ENCODE results near the gene CLCN7. TPM values are rescaled to one million over a fixed set of nuclear protein-coding genes. Genes with fewer than 3 reads are reported as not detected.
A peak's percentile ranks its signal among the peaks of the same experiment; 100 is the strongest.

The CLCN7 gene
- polyA plus RNA-seq, 1 donor, result 93.6 TPM

GRCh38 chr16:1494711-1495110, 19.9 kb upstream of the CLCN7 start:
- DNase-seq, result no peak
- H3K4me1 ChIP-seq (ENCODE audit: control insufficient read depth, insufficient read depth, low read length), result peaks cover 12% of the 10 kb centered on the region
- no peak overlapping the region for H3K27ac ChIP-seq (ENCODE audit: low read length)
- peaks cover 47% of the 10 kb centered on the region for H3K36me3 ChIP-seq (ENCODE audit: control insufficient read depth, insufficient read depth, low read length)
- no CpG with 5 or more reads among the region's 13 CpGs for WGBS (ENCODE audit: insufficient coverage, low lambda C conversion rate)
- H3K27me3 ChIP-seq (ENCODE audit: control insufficient read depth, insufficient read depth, low read length), result no peaks in the 10 kb centered on the region
- no peaks in the 10 kb centered on the region for H3K9me3 ChIP-seq (ENCODE audit: control insufficient read depth, low read depth, low read length)
- no peak overlapping the region for H3K4me3 ChIP-seq (ENCODE audit: low read length)

DNA sequence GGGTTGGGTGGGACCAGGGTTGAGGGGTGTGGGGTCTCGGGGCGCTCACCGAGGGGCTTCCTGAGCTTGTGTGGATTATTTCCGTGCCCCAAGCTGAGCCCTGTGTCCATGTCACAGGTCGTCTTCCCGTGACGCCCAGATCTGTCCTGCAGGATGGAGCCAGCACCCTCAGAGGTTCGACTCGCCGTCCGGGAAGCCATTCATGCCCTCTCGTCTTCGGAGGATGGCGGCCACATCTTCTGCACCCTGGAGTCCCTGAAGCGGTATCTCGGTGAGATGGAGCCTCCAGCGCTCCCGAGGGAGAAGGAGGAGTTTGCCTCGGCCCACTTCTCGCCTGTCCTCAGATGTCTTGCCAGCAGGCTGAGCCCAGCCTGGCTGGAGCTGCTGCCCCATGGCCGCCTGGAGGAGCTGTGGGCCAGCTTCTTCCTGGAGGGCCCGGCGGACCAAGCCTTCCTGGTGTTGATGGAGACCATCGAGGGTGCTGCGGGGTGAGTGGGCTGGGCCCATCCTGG, 19.4 kb upstream of the CLCN7 start:
- H3K9me3 ChIP-seq (ENCODE audit: control insufficient read depth, low read depth, low read length), result no peaks in the 10 kb centered on the region
- peaks cover 42% of the 10 kb centered on the region for H3K36me3 ChIP-seq (ENCODE audit: control insufficient read depth, insufficient read depth, low read length)
- DNase-seq, result no peak
- no CpG with 5 or more reads among the region's 25 CpGs for WGBS (ENCODE audit: insufficient coverage, low lambda C conversion rate)
- H3K4me1 ChIP-seq (ENCODE audit: control insufficient read depth, insufficient read depth, low read length), result peaks cover 12% of the 10 kb centered on the region
- H3K27ac ChIP-seq (ENCODE audit: low read length), result no peak overlapping the region
- peak overlapping the region; percentile 94 for H3K4me3 ChIP-seq (ENCODE audit: low read length)
- no peaks in the 10 kb centered on the region for H3K27me3 ChIP-seq (ENCODE audit: control insufficient read depth, insufficient read depth, low read length)

GRCh38 chr16:1493746-1494094, 18.9 kb upstream of the CLCN7 start:
- no peaks in the 10 kb centered on the region for H3K9me3 ChIP-seq (ENCODE audit: control insufficient read depth, low read depth, low read length)
- peaks cover 12% of the 10 kb centered on the region for H3K4me1 ChIP-seq (ENCODE audit: control insufficient read depth, insufficient read depth, low read length)
- peak overlapping the region; percentile 94 for H3K4me3 ChIP-seq (ENCODE audit: low read length)
- no peak for DNase-seq
- peaks cover 38% of the 10 kb centered on the region for H3K36me3 ChIP-seq (ENCODE audit: control insufficient read depth, insufficient read depth, low read length)
- no peak overlapping the region for H3K27ac ChIP-seq (ENCODE audit: low read length)
- no peaks in the 10 kb centered on the region for H3K27me3 ChIP-seq (ENCODE audit: control insufficient read depth, insufficient read depth, low read length)
- WGBS (ENCODE audit: insufficient coverage, low lambda C conversion rate), result 0% methylated on average over 1 of the region's 30 CpGs

DNA sequence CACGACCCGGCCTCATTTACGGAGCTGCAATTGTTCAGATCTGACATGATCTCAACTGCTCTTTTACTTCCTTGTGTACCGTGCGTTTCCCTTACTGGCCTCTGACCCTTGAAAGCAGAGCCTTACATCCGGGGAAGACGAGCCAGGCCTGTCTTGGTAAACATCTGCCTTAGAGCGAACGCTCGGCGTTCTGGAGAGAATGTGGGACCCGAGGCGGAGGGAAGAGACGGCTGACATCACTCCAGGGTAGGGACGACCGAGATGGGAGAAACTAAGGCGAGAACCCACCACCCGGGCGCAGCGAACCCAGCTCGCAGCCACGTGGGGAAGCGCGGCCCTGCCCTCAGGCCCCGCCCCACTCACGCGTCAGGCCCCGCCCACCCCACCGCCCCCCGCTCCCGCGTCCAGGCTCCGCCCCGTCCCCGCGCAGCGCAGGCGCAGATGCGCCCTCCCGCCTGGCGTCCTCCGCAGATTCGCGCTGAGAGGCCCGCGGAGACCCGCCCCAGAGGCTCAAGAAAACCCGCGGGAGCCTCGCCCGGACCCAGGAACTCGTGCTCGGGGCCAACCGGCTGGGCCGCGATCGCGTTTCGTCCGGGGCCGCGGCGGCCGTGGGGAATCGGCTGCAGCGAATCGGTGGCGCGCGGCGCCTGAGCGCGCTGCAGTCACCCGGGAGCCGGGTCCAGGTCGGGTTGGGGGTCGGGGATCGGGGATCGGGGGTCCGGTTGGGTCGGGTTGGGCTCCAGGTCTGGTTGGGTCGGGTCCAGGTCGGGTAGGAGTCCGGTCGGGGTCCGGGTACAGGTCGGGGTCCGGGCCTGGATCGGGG, 18.3 kb upstream of the CLCN7 start, which contains the start of gene TELO2:
TSS of gene TELO2 (plus strand) at position 438 of the 823 bp plus-strand sequence. CDS start 922 bp downstream, outside the sequence.
- H3K27me3 ChIP-seq (ENCODE audit: control insufficient read depth, insufficient read depth, low read length), result no peaks in the 10 kb centered on the region
- no CpG with 5 or more reads among the region's 89 CpGs for WGBS (ENCODE audit: insufficient coverage, low lambda C conversion rate)
- peaks cover 12% of the 10 kb centered on the region for H3K4me1 ChIP-seq (ENCODE audit: control insufficient read depth, insufficient read depth, low read length)
- DNase-seq, result peak; percentile 70 to 94
- peaks cover 33% of the 10 kb centered on the region for H3K36me3 ChIP-seq (ENCODE audit: control insufficient read depth, insufficient read depth, low read length)
- no peaks in the 10 kb centered on the region for H3K9me3 ChIP-seq (ENCODE audit: control insufficient read depth, low read depth, low read length)
- peak within 1 kb of the TSS; percentile 93 for H3K27ac ChIP-seq (ENCODE audit: low read length)
- H3K4me3 ChIP-seq (ENCODE audit: low read length), result peak within 1 kb of the TSS; percentile 94

GRCh38 chr16:1492082-1492922, 17.5 kb upstream of the CLCN7 start:
- H3K4me3 ChIP-seq (ENCODE audit: low read length), result peak overlapping the region; percentile 94
- H3K4me1 ChIP-seq (ENCODE audit: control insufficient read depth, insufficient read depth, low read length), result peaks cover 12% of the 10 kb centered on the region
- WGBS (ENCODE audit: insufficient coverage, low lambda C conversion rate), result no CpG with 5 or more reads among the region's 23 CpGs
- H3K27me3 ChIP-seq (ENCODE audit: control insufficient read depth, insufficient read depth, low read length), result no peaks in the 10 kb centered on the region
- H3K36me3 ChIP-seq (ENCODE audit: control insufficient read depth, insufficient read depth, low read length), result peaks cover 28% of the 10 kb centered on the region
- no peaks in the 10 kb centered on the region for H3K9me3 ChIP-seq (ENCODE audit: control insufficient read depth, low read depth, low read length)
- DNase-seq, result no peak
- H3K27ac ChIP-seq (ENCODE audit: low read length), result peak overlapping the region; percentile 93

GRCh38 chr16:1491327-1491726, 16.5 kb upstream of the CLCN7 start:
- Histone ChIP-seq H3K4me3 (ENCODE audit: low read length) (no peak overlapping the region), H3K9me3 (ENCODE audit: control insufficient read depth, low read depth, low read length) (no peaks in the 10 kb centered on the region), H3K4me1 (ENCODE audit: control insufficient read depth, insufficient read depth, low read length) (peaks cover 12% of the 10 kb centered on the region), H3K27ac (ENCODE audit: low read length) (no peak overlapping the region), H3K36me3 (ENCODE audit: control insufficient read depth, insufficient read depth, low read length) (peaks cover 18% of the 10 kb centered on the region), H3K27me3 (ENCODE audit: control insufficient read depth, insufficient read depth, low read length) (no peaks in the 10 kb centered on the region)
- 90% methylated on average over 2 of the region's 12 CpGs for WGBS (ENCODE audit: insufficient coverage, low lambda C conversion rate)
- DNase-seq, result no peak

GRCh38 chr16:1489077-1489476, 14.2 kb upstream of the CLCN7 start:
- Histone ChIP-seq H3K36me3 (ENCODE audit: control insufficient read depth, insufficient read depth, low read length) (no peaks in the 10 kb centered on the region), H3K4me1 (ENCODE audit: control insufficient read depth, insufficient read depth, low read length) (peaks cover 8% of the 10 kb centered on the region), H3K27me3 (ENCODE audit: control insufficient read depth, insufficient read depth, low read length) (no peaks in the 10 kb centered on the region), H3K4me3 (ENCODE audit: low read length) (no peak overlapping the region), H3K27ac (ENCODE audit: low read length) (no peak overlapping the region), H3K9me3 (ENCODE audit: control insufficient read depth, low read depth, low read length) (peaks cover 7% of the 10 kb centered on the region)
- WGBS (ENCODE audit: insufficient coverage, low lambda C conversion rate), result no CpG with 5 or more reads among the region's 12 CpGs
- DNase-seq, result no peak

GRCh38 chr16:1488619-1489018, 13.8 kb upstream of the CLCN7 start, which contains the start of gene PTX4:
PTX4 (minus strand) TSS chr16:1488944; CDS start chr16:1488909, 35 bp downstream.
- no peak for DNase-seq
- no CpG with 5 or more reads among the region's 19 CpGs for WGBS (ENCODE audit: insufficient coverage, low lambda C conversion rate)
- Histone ChIP-seq H3K9me3 (ENCODE audit: control insufficient read depth, low read depth, low read length) (peaks cover 7% of the 10 kb centered on the region), H3K27me3 (ENCODE audit: control insufficient read depth, insufficient read depth, low read length) (peaks cover 3% of the 10 kb centered on the region), H3K4me1 (ENCODE audit: control insufficient read depth, insufficient read depth, low read length) (peaks cover 8% of the 10 kb centered on the region), H3K4me3 (ENCODE audit: low read length) (no peak within 1 kb of the TSS), H3K36me3 (ENCODE audit: control insufficient read depth, insufficient read depth, low read length) (no peaks in the 10 kb centered on the region), H3K27ac (ENCODE audit: low read length) (no peak within 1 kb of the TSS)

- Histone ChIP-seq H3K36me3 (ENCODE audit: control insufficient read depth, insufficient read depth, low read length) (no peaks in the 10 kb centered on the region), H3K9me3 (ENCODE audit: control insufficient read depth, low read depth, low read length) (peaks cover 7% of the 10 kb centered on the region), H3K4me1 (ENCODE audit: control insufficient read depth, insufficient read depth, low read length) (peaks cover 8% of the 10 kb centered on the region), H3K4me3 (ENCODE audit: low read length) (no peak overlapping the region), H3K27me3 (ENCODE audit: control insufficient read depth, insufficient read depth, low read length) (peaks cover 4% of the 10 kb centered on the region), H3K27ac (ENCODE audit: low read length) (no peak overlapping the region)
- DNase-seq, result no peak
- WGBS (ENCODE audit: insufficient coverage, low lambda C conversion rate), result no CpG with 5 or more reads among the region's 24 CpGs
Measured at GRCh38 chr16:1488054-1488601, 13.3 kb upstream of the CLCN7 start.
